Posterior cingulate gyrus (tissue), 11 donors: ENCODE data around the gene NR5A1.

Experiments used
- DNase-seq, 10 donors: peaks; one replicate each; pipeline versions ENCODE4 v3.0.0 to v3.0.0-alpha.2; 2020 to 2021; ENCODE audit warnings: mixed read lengths in 3 of 10
- intact Hi-C: fragments of 100-400 bp; cut with DNase I; formaldehyde crosslinking; loops from one replicate; pipeline ENCODE4 v1.15.1; 2023

The NR5A1 gene

GRCh38 chr9:124518116-124518515, 10.9 kb upstream of the NR5A1 start:
- peak in 1 of 10 donors; percentile 63 for DNase-seq
- intact Hi-C loops, result no loop called here

GRCh38 chr9:124517600-124517999, 10.4 kb upstream of the NR5A1 start:
- intact Hi-C loops, result no loop called here
- peak in 1 of 10 donors; percentile 49 for DNase-seq

GRCh38 chr9:124514874-124515273, 7.7 kb upstream of the NR5A1 start:
- no peak for DNase-seq
- intact Hi-C loops, result no loop called here

- peak in 1 of 10 donors; percentile 54 for DNase-seq
- intact Hi-C loops, result no loop called here
These were observed 6.9 kb upstream of the NR5A1 start for GRCh38 chr9:124514125-124514524.

GRCh38 chr9:124513376-124513994, 6.3 kb upstream of the NR5A1 start:
- DNase-seq, result peak in 1 of 10 donors; percentile 85

GRCh38 chr9:124512806-124513204, 5.6 kb upstream of the NR5A1 start:
- peak in 2 of 10 donors; percentile 14 to 76 for DNase-seq
- intact Hi-C loops, result no loop called here

More at GRCh38 chr9:124513376-124513994, 6.3 kb upstream of the NR5A1 start:
- intact Hi-C loops, result no loop called here

GRCh38 chr9:124511891-124512805, 4.9 kb upstream of the NR5A1 start:
- intact Hi-C loops, result no loop called here
- DNase-seq, result peak in 2 of 10 donors; percentile 39 to 59

- intact Hi-C loops, result no loop called here
- peak in 2 of 10 donors; percentile 46 to 68 for DNase-seq
These were observed 4.2 kb upstream of the NR5A1 start for GRCh38 chr9:124511426-124511840.

- intact Hi-C loops, result no loop called here
- DNase-seq, result peak in 2 of 10 donors; percentile 39 to 51
These were observed 3.6 kb upstream of the NR5A1 start for GRCh38 chr9:124510650-124511425.

- peak in 1 of 10 donors; percentile 67 for DNase-seq
- intact Hi-C loops, result no loop called here
These were observed 753 bp upstream of the NR5A1 start for GRCh38 chr9:124507880-124508423.

- intact Hi-C loops, result no loop called here
These were observed 766 bp downstream of the NR5A1 start for GRCh38 chr9:124506433-124506832.

GRCh38 chr9:124505901-124506346, 1.3 kb downstream of the NR5A1 start:
- intact Hi-C loops, result no loop called here
- DNase-seq, result peak in 2 of 10 donors; percentile 53 to 62

More at GRCh38 chr9:124506433-124506832, 766 bp downstream of the NR5A1 start:
- peak in 2 of 10 donors; percentile 14 to 59 for DNase-seq

- intact Hi-C loops, result no loop called here
- peak in 3 of 10 donors; percentile 50 to 82 (median 62) for DNase-seq
These were observed 1.9 kb downstream of the NR5A1 start for GRCh38 chr9:124505006-124505900.

- intact Hi-C loops, result no loop called here
- DNase-seq, result peak in 2 of 10 donors; percentile 30 to 69
These were observed 2.6 kb downstream of the NR5A1 start for GRCh38 chr9:124504530-124505005.

GRCh38 chr9:124503713-124504529, 3.3 kb downstream of the NR5A1 start:
- peak in 3 of 10 donors; percentile 42 to 76 (median 60) for DNase-seq
- intact Hi-C loops, result no loop called here

- intact Hi-C loops, result no loop called here
- peak in 3 of 10 donors; percentile 37 to 74 (median 64) for DNase-seq
These were observed 4.2 kb downstream of the NR5A1 start for GRCh38 chr9:124502711-124503702.

GRCh38 chr9:124501771-124502320, 5.4 kb downstream of the NR5A1 start:
- intact Hi-C loops, result no loop called here
- DNase-seq, result peak in 3 of 10 donors; percentile 16 to 50 (median 35)
